HG02870 (cell line): ENCODE results near the gene MFSD12.
"Not testable (repeated sequence)": the region's sequence is repeated elsewhere in the genome, so short reads cannot be mapped to it uniquely, and the experiment has no call there.

Experiments used
- ATAC-seq: cut with Tn5 transposase; IDR thresholded peaks from one replicate; pipeline ENCODE4 v1.9.1; 2021; ENCODE audit warnings: mild to moderate bottlenecking, moderate library complexity; ENCODE audit not compliant: unreplicated experiment

MFSD12 gene

GRCh38 chr19:3585301-3586126 lies 28.1 kb upstream of the MFSD12 start, which contains the start of gene GIPC3:
Gene GIPC3, plus strand, starts transcription at chr19:3585478. Its CDS starts 120 bp downstream, at chr19:3585598.
- no peak for ATAC-seq

DNA sequence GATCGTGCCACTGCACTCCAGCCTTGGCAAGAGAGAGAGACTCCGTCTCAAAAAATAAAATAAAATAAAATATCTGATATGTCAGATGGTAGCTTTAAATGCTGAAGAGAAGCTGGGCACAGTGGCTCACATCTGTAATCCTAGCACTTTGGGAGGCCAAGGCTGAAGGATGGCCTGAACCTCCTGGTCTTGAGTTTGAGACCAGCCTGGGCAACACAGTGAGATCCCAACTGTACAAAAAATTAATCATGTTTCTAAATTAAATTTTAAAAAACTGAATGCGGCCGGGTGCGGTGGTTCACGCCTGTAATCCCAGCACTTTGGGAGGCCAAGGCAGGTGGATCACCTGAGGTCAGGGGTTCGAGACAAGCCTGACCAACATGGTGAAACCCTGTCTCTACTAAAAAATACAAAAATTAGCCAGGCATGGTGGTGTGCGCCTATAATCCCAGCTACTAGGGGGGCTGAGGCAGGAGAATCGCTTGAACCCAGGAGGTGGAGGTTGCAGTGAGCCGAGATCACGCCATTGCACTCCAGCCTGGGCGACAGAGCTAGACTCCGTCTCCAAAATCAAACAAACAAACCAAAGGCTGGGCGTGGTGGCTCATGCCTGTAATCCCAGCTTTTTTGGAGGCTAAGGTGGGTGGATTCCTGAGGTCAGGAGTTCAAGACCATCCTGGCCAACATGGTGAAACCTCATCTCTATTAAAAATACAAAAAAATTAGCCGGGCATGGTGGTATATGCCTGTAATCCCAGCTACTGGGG lies 26.8 kb upstream of the MFSD12 start:
- ATAC-seq = not testable (repeated sequence)

DNA sequence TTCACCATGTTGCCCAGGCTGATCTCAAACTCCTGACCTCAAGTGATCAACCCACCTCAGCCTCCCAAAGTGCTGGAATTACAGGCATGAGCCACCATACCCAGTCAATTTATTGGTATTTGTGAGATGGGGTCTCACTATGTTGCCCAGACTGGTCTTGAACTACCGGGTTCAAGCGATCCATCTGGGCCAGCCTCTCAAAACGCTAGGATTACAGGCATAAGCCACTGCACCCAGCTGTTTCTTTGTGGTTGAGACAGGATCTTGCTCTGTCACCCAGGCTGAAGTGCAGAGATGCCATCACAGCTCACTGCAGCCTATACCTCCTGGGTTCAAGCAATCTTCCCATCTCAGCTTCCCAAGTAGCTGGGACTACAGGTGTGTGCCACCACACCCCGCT lies 24.4 kb upstream of the MFSD12 start:
- not testable (repeated sequence) for ATAC-seq

GRCh38 chr19:3580156-3580934 lies 23.0 kb upstream of the MFSD12 start:
- ATAC-seq = no peak

- no peak for ATAC-seq
Measured at GRCh38 chr19:3578390-3578789, 21.0 kb upstream of the MFSD12 start.

DNA sequence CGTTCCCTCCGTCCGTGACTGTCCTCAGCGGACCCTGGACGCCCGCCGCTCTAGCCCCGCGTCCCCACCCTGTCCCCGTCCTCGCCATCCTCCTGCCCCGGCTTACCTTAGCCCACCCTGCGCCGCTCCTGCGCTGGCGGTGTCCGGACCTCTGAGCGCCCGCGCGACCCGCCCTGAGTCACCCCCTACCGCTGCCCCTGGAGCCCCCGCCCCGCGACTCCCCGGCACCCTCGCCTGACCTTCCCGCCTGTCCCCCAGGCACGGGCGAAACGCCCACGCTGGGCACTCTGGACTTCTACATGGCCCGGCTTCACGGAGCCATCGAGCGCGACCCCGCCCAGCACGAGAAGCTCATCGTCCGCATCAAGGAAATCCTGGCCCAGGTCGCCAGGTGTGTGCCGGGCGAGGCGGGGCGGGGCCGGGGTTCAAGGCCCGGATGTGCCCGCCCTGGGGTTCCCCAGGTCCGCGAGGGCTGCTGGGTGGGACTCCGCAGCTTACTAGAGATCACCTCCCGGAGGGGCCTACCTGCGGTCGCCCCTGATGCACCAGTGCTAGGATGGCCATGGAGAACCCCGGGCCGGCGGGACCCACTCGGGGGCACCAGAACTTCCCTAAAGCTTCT lies 20.4 kb upstream of the MFSD12 start:
- ATAC-seq = no peak

- no peak for ATAC-seq
Measured at GRCh38 chr19:3576696-3577443, 19.5 kb upstream of the MFSD12 start.

GRCh38 chr19:3575949-3576673 lies 18.7 kb upstream of the MFSD12 start:
- no peak for ATAC-seq

DNA sequence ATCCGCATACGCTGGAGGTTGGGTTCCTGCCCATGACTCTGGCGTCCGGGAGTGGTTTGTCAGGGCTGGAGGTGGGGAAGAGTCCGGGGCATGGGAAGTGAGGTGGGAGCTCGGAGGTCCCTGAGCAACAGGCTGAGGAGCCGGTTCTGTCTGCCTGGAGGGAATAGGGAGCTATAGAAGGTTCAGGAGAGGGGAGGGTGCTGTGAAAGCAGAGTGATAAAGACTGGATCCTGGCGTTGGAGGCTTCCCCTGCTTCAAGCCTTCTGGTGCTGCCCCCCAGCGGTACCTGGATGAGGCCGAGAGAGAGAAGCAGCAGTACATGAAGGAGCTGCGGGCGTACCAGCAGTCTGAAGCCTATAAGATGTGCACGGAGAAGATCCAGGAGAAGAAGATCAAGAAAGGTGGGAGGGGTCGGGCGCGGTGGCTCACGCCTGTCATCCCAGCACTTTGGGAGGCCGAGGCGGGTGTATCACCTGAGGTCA lies 17.9 kb upstream of the MFSD12 start:
- no peak for ATAC-seq

DNA sequence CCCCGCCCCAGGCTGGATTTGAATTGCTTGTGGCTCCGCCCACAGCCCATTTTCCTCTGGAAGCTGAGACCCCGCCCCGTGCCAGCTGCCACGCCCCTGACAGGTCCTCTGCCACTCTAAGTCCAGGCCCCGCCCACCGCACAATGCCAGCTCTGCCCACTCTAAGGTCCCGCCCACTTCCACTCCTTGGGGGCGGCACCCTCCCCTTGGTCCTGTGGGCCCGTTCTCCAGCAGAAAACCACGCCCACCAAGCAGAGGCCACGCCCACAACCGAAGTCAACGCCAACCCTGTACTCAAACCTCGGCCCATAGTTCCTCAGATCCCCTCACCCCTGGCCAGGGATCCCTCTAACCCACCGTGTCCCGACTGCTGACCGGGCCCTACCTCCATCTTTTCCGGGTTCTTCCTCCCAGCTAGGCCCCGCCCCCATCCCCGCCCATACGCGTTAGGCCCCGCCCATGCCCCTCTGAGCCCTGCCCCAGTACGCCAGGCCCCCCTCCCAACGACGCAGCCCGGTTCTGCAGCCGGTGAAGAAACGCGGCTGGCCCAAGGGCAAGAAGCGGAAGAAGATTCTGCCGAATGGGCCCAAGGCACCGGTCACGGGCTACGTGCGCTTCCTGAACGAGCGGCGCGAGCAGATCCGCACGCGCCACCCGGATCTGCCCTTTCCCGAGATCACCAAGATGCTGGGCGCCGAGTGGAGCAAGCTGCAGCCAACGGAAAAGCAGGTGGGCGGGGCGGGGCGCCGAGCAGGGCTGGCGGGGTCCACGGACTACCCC lies 16.7 kb upstream of the MFSD12 start:
- ATAC-seq = no peak

GRCh38 chr19:3573162-3573857 lies 15.9 kb upstream of the MFSD12 start:
- no peak for ATAC-seq

- no peak for ATAC-seq
Measured at GRCh38 chr19:3572855-3573161, 15.4 kb upstream of the MFSD12 start, which contains the start of gene HMG20B. Gene HMG20B, plus strand, starts transcription at chr19:3572944. Its CDS starts 366 bp downstream, at chr19:3573310.

- ATAC-seq = peak; percentile 91
Measured at GRCh38 chr19:3572132-3572854, 14.9 kb upstream of the MFSD12 start.

- ATAC-seq = no peak
Measured at GRCh38 chr19:3570606-3571011, 13.2 kb upstream of the MFSD12 start.

DNA sequence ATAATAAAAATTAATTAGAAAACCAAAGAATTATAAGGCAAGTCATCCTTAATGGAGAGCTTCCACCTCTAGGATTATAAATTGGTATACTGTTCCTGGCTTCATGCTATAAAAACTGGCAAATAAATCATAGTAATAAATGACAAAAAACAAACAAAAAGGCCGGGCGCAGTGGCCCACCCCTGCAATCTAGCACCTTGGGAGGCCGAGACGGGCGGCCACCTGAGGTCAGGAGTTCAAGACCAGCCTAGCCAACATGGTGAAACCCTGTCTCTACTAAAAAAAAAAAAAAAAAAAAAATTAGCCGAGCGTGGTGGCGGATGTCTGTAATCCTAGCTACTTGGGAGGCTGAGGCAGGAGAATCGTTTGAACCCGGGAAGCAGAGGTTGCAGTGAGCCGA lies 12.7 kb upstream of the MFSD12 start:
- ATAC-seq = not testable (repeated sequence)

- ATAC-seq = no peak
Measured at GRCh38 chr19:3565139-3565538, 7.8 kb upstream of the MFSD12 start.
